ENCODE data around the gene RBM4B.

DNA sequence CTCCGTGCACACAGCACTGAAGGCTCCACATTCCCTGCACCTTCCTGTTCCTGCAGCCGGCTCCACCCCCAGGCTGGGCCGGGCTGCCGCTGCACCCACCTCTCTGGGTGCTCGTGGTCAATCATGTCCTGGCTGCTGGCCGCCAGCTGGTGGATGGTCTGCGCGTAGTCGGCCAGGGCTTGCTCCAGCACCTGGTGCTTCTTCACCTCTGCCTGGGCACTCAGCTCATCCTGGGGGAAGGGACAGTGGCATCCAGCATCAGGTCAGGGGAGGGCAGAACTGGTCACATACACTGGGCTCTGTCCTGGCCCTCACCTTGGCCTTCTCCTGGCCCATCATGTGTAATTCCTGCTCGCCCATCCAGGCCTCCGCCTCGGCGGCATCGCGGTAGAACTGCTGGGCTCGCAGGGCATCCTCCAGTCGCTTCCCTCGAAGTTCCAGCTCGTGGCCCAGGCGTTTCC is 15.2 kb upstream of the RBM4B start:
- TF ChIP-seq, protein P1, sequence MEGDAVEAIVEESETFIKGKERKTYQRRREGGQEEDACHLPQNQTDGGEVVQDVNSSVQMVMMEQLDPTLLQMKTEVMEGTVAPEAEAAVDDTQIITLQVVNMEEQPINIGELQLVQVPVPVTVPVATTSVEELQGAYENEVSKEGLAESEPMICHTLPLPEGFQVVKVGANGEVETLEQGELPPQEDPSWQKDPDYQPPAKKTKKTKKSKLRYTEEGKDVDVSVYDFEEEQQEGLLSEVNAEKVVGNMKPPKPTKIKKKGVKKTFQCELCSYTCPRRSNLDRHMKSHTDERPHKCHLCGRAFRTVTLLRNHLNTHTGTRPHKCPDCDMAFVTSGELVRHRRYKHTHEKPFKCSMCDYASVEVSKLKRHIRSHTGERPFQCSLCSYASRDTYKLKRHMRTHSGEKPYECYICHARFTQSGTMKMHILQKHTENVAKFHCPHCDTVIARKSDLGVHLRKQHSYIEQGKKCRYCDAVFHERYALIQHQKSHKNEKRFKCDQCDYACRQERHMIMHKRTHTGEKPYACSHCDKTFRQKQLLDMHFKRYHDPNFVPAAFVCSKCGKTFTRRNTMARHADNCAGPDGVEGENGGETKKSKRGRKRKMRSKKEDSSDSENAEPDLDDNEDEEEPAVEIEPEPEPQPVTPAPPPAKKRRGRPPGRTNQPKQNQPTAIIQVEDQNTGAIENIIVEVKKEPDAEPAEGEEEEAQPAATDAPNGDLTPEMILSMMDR (IDR thresholded peaks at IDR 0.05 in 4 of 5, conservative IDR thresholded peaks at IDR 0.05 in 1 of 5): no peak
- no peak for TF ChIP-seq POLR2A (IDR thresholded peaks at IDR 0.05)
